ENCODE results near the gene MCTP1.

The MCTP1 gene

DNA sequence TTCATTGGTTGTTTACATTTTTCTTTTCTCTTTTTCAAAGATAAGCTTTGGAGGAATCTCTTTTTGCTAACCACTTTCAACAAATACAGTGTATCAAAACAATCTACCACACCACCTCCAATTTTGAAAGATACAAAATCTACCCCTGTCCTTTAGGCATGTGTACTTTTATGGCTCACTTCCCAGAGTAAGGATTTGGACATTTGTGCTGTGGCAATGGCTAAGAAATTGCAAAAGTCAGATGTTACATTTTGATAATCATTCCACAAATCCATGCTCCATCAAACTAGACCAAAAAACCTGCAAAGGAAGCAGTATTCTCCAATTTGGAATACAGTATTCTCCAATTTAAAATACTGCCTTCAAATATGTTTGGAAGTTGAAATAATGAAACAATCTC is 204.9 kb downstream of the MCTP1 start:
- Histone ChIP-seq H2BK5ac (ENCODE audit: low read length) (no peak overlapping the region), H3K36me3 (ENCODE audit: control insufficient read depth, insufficient read depth, low read length) (no peaks in the 10 kb centered on the region), H2BK15ac (replicated peaks; ENCODE audit: low read depth) (no peak overlapping the region), H4K5ac (ENCODE audit: low read length) (no peak overlapping the region), H3K9ac (ENCODE audit: low read length) (no peak overlapping the region), H2BK120ac (ENCODE audit: low read depth, low read length) (no peak overlapping the region), H3K4me2 (ENCODE audit: low read length) (no peak overlapping the region), H3K27ac (ENCODE audit: low read depth, low read length) (no peak overlapping the region), H3K56ac (ENCODE audit: low read length) (no peak overlapping the region), H3K18ac (ENCODE audit: low read length) (no peak overlapping the region), H3K23ac (ENCODE audit: low read length) (no peak overlapping the region), H2AK5ac (ENCODE audit: low read length) (no peak overlapping the region), H3K79me1 (ENCODE audit: low read length) (no peaks in the 10 kb centered on the region), H4K8ac (ENCODE audit: low read depth, low read length) (no peak overlapping the region), H3K27me3 (ENCODE audit: insufficient read depth, low read length, poor library complexity) (no peaks in the 10 kb centered on the region), H3K4me1 (ENCODE audit: control insufficient read depth, low read depth, low read length) (no peaks in the 10 kb centered on the region), H3K4ac (ENCODE audit: low read depth, low read length) (no peak overlapping the region), H3K4me3 (ENCODE audit: low read length) (no peak overlapping the region), H3K79me2 (ENCODE audit: control insufficient read depth, insufficient read depth, low read length) (no peaks in the 10 kb centered on the region)
- DNase-seq: no peak

DNA sequence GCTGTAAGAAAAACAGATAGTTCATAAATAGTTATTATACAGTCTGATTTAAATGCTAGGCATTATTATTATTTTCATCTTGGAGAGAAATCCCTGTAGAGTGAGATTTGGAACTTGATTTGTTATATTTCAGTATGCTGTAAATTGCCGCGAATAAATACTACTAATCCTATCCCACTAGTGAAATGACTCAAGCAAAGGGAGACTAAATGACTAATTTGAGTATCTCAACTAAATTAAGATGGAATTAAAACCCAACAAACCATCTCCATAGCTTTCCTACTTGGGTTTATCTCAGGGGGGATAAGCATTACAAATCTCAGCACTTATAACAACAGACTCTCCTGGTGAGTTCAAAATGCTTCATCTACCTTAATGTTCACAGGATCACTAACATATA is 206.0 kb downstream of the MCTP1 start:
- Histone ChIP-seq H3K9ac (ENCODE audit: low read length) (no peak overlapping the region), H2BK15ac (replicated peaks; ENCODE audit: low read depth) (no peak overlapping the region), H3K27ac (ENCODE audit: low read depth, low read length) (no peak overlapping the region), H2BK5ac (ENCODE audit: low read length) (no peak overlapping the region), H3K79me1 (ENCODE audit: low read length) (no peaks in the 10 kb centered on the region), H3K4me3 (ENCODE audit: low read length) (no peak overlapping the region), H3K56ac (ENCODE audit: low read length) (no peak overlapping the region), H3K4me2 (ENCODE audit: low read length) (no peak overlapping the region), H3K27me3 (ENCODE audit: insufficient read depth, low read length, poor library complexity) (no peaks in the 10 kb centered on the region), H3K18ac (ENCODE audit: low read length) (no peak overlapping the region), H3K4me1 (ENCODE audit: control insufficient read depth, low read depth, low read length) (no peaks in the 10 kb centered on the region), H4K8ac (ENCODE audit: low read depth, low read length) (no peak overlapping the region), H3K23ac (ENCODE audit: low read length) (no peak overlapping the region), H3K79me2 (ENCODE audit: control insufficient read depth, insufficient read depth, low read length) (no peaks in the 10 kb centered on the region), H2BK120ac (ENCODE audit: low read depth, low read length) (no peak overlapping the region), H4K5ac (ENCODE audit: low read length) (no peak overlapping the region), H3K36me3 (ENCODE audit: control insufficient read depth, insufficient read depth, low read length) (no peaks in the 10 kb centered on the region), H3K4ac (ENCODE audit: low read depth, low read length) (no peak overlapping the region), H2AK5ac (ENCODE audit: low read length) (no peak overlapping the region)
- DNase-seq: no peak
- no CpG with 5 or more reads among the region's 2 CpGs for WGBS (ENCODE audit: extremely low coverage, insufficient coverage, low lambda C conversion rate)

DNA sequence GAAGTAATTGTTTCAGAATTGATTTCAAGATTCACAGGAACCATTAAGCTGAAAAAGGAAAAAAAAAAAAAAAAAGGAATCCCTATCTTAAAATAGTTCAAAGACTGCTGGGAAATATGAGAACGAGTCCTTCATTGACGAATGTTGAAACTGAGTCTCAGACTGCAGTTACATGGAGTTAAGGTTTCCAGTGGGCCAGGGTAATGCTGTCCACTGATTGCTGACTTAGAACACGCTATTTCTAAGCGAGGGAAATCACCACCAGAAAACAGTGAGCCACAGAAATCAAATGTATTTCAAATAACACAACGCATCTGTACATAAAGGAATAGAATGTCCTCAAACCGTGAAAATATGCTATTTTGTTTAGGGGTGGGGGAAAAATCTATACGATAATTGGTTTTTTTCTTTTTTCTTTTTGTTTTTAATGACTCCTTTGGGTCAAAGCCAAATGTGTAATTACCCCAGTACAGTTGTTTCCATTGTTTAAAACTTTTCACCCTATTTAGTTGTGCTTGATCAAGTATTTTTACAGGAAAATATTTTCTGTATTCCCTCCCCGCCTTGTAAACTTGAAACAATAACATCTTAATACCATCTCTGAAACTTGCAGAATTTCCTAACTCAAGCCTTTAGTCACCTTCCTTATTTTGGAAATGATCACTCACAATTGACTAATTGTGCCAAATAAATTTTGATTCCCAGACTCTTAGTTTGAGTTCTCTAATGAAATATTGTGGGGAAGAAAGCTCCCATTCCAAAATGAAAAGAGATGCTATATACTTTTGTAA is 208.3 kb downstream of the MCTP1 start:
- Histone ChIP-seq H4K8ac (ENCODE audit: low read depth, low read length) (no peak overlapping the region), H4K5ac (ENCODE audit: low read length) (no peak overlapping the region), H3K27ac (ENCODE audit: low read depth, low read length) (no peak overlapping the region), H3K4ac (ENCODE audit: low read depth, low read length) (no peak overlapping the region), H3K79me1 (ENCODE audit: low read length) (no peaks in the 10 kb centered on the region), H3K4me1 (ENCODE audit: control insufficient read depth, low read depth, low read length) (no peaks in the 10 kb centered on the region), H3K36me3 (ENCODE audit: control insufficient read depth, insufficient read depth, low read length) (no peaks in the 10 kb centered on the region), H3K27me3 (ENCODE audit: insufficient read depth, low read length, poor library complexity) (no peaks in the 10 kb centered on the region), H3K9ac (ENCODE audit: low read length) (no peak overlapping the region), H3K4me3 (ENCODE audit: low read length) (no peak overlapping the region), H3K56ac (ENCODE audit: low read length) (no peak overlapping the region), H3K23ac (ENCODE audit: low read length) (no peak overlapping the region), H3K18ac (ENCODE audit: low read length) (no peak overlapping the region), H2AK5ac (ENCODE audit: low read length) (no peak overlapping the region), H3K79me2 (ENCODE audit: control insufficient read depth, insufficient read depth, low read length) (no peaks in the 10 kb centered on the region), H2BK5ac (ENCODE audit: low read length) (no peak overlapping the region), H2BK120ac (ENCODE audit: low read depth, low read length) (no peak overlapping the region), H2BK15ac (replicated peaks; ENCODE audit: low read depth) (no peak overlapping the region), H3K4me2 (ENCODE audit: low read length) (no peak overlapping the region)
- WGBS (ENCODE audit: extremely low coverage, insufficient coverage, low lambda C conversion rate): no CpG with 5 or more reads among the region's 8 CpGs
- DNase-seq: no peak

DNA sequence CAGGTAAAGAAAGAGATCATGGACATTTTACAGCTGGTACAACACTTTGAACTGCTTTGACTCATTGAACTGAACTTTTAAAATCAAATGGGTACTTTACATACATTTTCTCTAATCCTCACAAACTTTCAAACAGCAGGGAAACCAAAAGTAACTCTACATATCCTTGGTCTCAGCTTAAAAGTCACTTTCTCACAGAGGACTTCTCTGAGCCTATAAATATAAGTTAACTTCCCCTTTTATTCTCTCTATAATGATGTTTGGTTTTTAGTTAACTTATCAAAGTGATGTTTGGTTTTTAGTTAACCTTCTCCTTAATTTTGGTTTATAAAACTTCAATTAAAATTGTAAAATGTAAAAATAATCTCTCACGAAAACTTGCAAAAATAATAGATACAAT is 209.8 kb downstream of the MCTP1 start:
- H2BK5ac ChIP-seq (ENCODE audit: low read length): no peak overlapping the region
- no peak overlapping the region for H3K4ac ChIP-seq (ENCODE audit: low read depth, low read length)
- H3K79me1 ChIP-seq (ENCODE audit: low read length): no peaks in the 10 kb centered on the region
- H3K18ac ChIP-seq (ENCODE audit: low read length): no peak overlapping the region
- H3K79me2 ChIP-seq (ENCODE audit: control insufficient read depth, insufficient read depth, low read length): no peaks in the 10 kb centered on the region
- no peaks in the 10 kb centered on the region for H3K36me3 ChIP-seq (ENCODE audit: control insufficient read depth, insufficient read depth, low read length)
- no peaks in the 10 kb centered on the region for H3K27me3 ChIP-seq (ENCODE audit: insufficient read depth, low read length, poor library complexity)
- H3K4me3 ChIP-seq (ENCODE audit: low read length): no peak overlapping the region
- no peak overlapping the region for H2BK15ac ChIP-seq (replicated peaks; ENCODE audit: low read depth)
- no peaks in the 10 kb centered on the region for H3K4me1 ChIP-seq (ENCODE audit: control insufficient read depth, low read depth, low read length)
- no peak overlapping the region for H2AK5ac ChIP-seq (ENCODE audit: low read length)
- WGBS (ENCODE audit: extremely low coverage, insufficient coverage, low lambda C conversion rate): no CpG with 5 or more reads among the region's 1 CpG
- H3K4me2 ChIP-seq (ENCODE audit: low read length): no peak overlapping the region
- no peak overlapping the region for H3K56ac ChIP-seq (ENCODE audit: low read length)
- H3K23ac ChIP-seq (ENCODE audit: low read length): no peak overlapping the region
- H3K9ac ChIP-seq (ENCODE audit: low read length): no peak overlapping the region
- H3K27ac ChIP-seq (ENCODE audit: low read depth, low read length): no peak overlapping the region
- H2BK120ac ChIP-seq (ENCODE audit: low read depth, low read length): no peak overlapping the region
- H4K8ac ChIP-seq (ENCODE audit: low read depth, low read length): no peak overlapping the region
- DNase-seq: no peak
- H4K5ac ChIP-seq (ENCODE audit: low read length): no peak overlapping the region

DNA sequence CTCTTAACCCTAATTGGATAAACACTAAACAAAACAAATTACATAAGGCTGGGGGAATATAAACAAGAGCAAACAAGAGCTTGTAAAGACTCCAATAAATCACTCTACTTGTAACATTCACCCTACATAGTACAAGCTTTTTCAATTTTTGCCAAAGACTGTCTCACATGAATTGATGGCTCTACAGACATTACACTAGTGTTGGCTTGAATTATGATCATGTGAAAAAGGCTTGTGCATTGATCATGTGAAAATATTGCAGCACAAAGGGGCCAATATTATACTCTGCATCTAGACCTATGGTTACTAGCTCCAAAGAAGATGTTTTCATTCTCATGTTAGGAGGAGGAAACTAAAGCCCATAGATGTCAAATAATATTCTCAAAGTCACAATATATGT is 212.6 kb downstream of the MCTP1 start:
- no peak for DNase-seq
- H3K4me3 ChIP-seq (ENCODE audit: low read length): no peak overlapping the region
- H3K18ac ChIP-seq (ENCODE audit: low read length): no peak overlapping the region
- H3K36me3 ChIP-seq (ENCODE audit: control insufficient read depth, insufficient read depth, low read length): no peaks in the 10 kb centered on the region
- H2AK5ac ChIP-seq (ENCODE audit: low read length): no peak overlapping the region
- no peak overlapping the region for H4K8ac ChIP-seq (ENCODE audit: low read depth, low read length)
- no peak overlapping the region for H3K4ac ChIP-seq (ENCODE audit: low read depth, low read length)
- H4K5ac ChIP-seq (ENCODE audit: low read length): no peak overlapping the region
- H3K79me1 ChIP-seq (ENCODE audit: low read length): no peaks in the 10 kb centered on the region
- no peak overlapping the region for H3K27ac ChIP-seq (ENCODE audit: low read depth, low read length)
- no peak overlapping the region for H2BK5ac ChIP-seq (ENCODE audit: low read length)
- H2BK15ac ChIP-seq (replicated peaks; ENCODE audit: low read depth): no peak overlapping the region
- H3K23ac ChIP-seq (ENCODE audit: low read length): no peak overlapping the region
- H2BK120ac ChIP-seq (ENCODE audit: low read depth, low read length): no peak overlapping the region
- no peak overlapping the region for H3K4me2 ChIP-seq (ENCODE audit: low read length)
- H3K79me2 ChIP-seq (ENCODE audit: control insufficient read depth, insufficient read depth, low read length): no peaks in the 10 kb centered on the region
- H3K4me1 ChIP-seq (ENCODE audit: control insufficient read depth, low read depth, low read length): no peaks in the 10 kb centered on the region
- H3K56ac ChIP-seq (ENCODE audit: low read length): no peak overlapping the region
- no peaks in the 10 kb centered on the region for H3K27me3 ChIP-seq (ENCODE audit: insufficient read depth, low read length, poor library complexity)
- no peak overlapping the region for H3K9ac ChIP-seq (ENCODE audit: low read length)

DNA sequence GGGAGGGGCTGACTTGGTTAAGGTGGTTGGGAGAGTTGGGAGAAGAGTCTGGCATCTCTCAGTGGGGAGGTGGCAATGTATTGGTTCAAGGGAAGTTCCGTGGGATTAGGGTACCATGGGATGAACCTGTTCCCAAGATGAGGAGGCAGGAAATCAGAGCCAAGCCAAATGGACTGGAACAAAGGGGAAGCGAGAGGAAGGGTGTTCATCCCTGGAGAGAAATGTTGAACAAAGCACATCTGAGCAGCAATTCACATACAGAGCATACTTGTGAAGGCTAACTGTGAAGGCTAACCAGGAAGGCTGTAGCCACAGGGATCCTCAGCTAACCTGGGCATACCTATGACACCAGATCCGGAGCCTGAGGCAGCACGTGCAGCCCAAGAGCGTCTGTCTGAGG is 214.0 kb downstream of the MCTP1 start:
- Histone ChIP-seq H2BK120ac (ENCODE audit: low read depth, low read length) (no peak overlapping the region), H3K4me2 (ENCODE audit: low read length) (no peak overlapping the region), H2BK15ac (replicated peaks; ENCODE audit: low read depth) (no peak overlapping the region), H3K27me3 (ENCODE audit: insufficient read depth, low read length, poor library complexity) (no peaks in the 10 kb centered on the region), H3K36me3 (ENCODE audit: control insufficient read depth, insufficient read depth, low read length) (no peaks in the 10 kb centered on the region), H3K18ac (ENCODE audit: low read length) (no peak overlapping the region), H3K79me2 (ENCODE audit: control insufficient read depth, insufficient read depth, low read length) (no peaks in the 10 kb centered on the region), H2AK5ac (ENCODE audit: low read length) (no peak overlapping the region), H3K4me3 (ENCODE audit: low read length) (no peak overlapping the region), H3K4me1 (ENCODE audit: control insufficient read depth, low read depth, low read length) (no peaks in the 10 kb centered on the region), H3K23ac (ENCODE audit: low read length) (no peak overlapping the region), H3K4ac (ENCODE audit: low read depth, low read length) (no peak overlapping the region), H3K27ac (ENCODE audit: low read depth, low read length) (no peak overlapping the region), H2BK5ac (ENCODE audit: low read length) (no peak overlapping the region), H3K79me1 (ENCODE audit: low read length) (no peaks in the 10 kb centered on the region), H3K9ac (ENCODE audit: low read length) (no peak overlapping the region), H3K56ac (ENCODE audit: low read length) (no peak overlapping the region), H4K8ac (ENCODE audit: low read depth, low read length) (no peak overlapping the region), H4K5ac (ENCODE audit: low read length) (no peak overlapping the region)
- no CpG with 5 or more reads among the region's 5 CpGs for WGBS (ENCODE audit: extremely low coverage, insufficient coverage, low lambda C conversion rate)
- DNase-seq: no peak

Data from mesendoderm (in vitro differentiated cells).